SK-N-SH (cell line): Measurements from ENCODE around the gene CYP46A1. TPM values are rescaled to one million over a fixed set of nuclear protein-coding genes. Genes with fewer than 3 reads are reported as not detected.

Experiments used
- CTCF ChIA-PET: fragments of 300-600, 350-600 bp; formaldehyde crosslinking; extraction: SDS; loops from one replicate; lab custom pipeline; 2021; lab: Yijun Ruan, JAX
- POLR2A ChIA-PET: fragments of 350-600 bp; sonication (Branson Sonifier 250); formaldehyde crosslinking; extraction: SDS; loops from one replicate; lab custom pipeline; 2020; ENCODE audit warnings: antibody characterized with exemption, inconsistent platforms; lab: Yijun Ruan, JAX
- DNase-seq: peaks from one replicate; pipeline ENCODE4 v3.0.0; 2012
- H2AFZ ChIP-seq: fragments of 200-600 bp; sonication (generic); 2 replicates; pipeline ENCODE4 v1.8.1; 2016; ENCODE audit warnings: antibody characterized with exemption, mild to moderate bottlenecking, low read depth
- H3F3A ChIP-seq: fragments of 200-600 bp; sonication (generic); replicated peaks from 2 replicates; pipeline ENCODE3; 2016; ENCODE audit warnings: antibody characterized with exemption, mild to moderate bottlenecking; ENCODE audit not compliant: insufficient read depth
- H3K27ac ChIP-seq, 2 experiments: fragments of 200-500 bp in 1 of 2; fragments of 200-600 bp in 1 of 2; sonication (Bioruptor generic) in 1 of 2; sonication (generic), shearing (Covaris generic) in 1 of 2; 2 replicates each; pipeline versions ENCODE4 v1.5.1 to v1.6.1; 2014 to 2016; ENCODE audit warnings: low read depth in 2 of 2, inconsistent platforms in 1 of 2, low read length in 1 of 2, mild to moderate bottlenecking in 1 of 2, mixed read lengths in 1 of 2
- H3K27me3 ChIP-seq: fragments of 200-600 bp; sonication (generic), shearing (Covaris generic); 2 replicates; pipeline ENCODE4 v1.6.1; 2016; ENCODE audit warnings: mixed run types; ENCODE audit not compliant: insufficient read depth
- H3K36me3 ChIP-seq, 2 experiments: fragments of 200-500 bp in 1 of 2; fragments of 200-600 bp in 1 of 2; sonication (Bioruptor generic) in 1 of 2; sonication (generic) in 1 of 2; replicated peaks in 1 of 2; 2 replicates each; pipeline versions ENCODE3 to v1.5.1; 2014 to 2016; ENCODE audit warnings: low read length in 1 of 2, mild to moderate bottlenecking in 1 of 2; ENCODE audit not compliant: insufficient read depth in 2 of 2, control insufficient read depth in 1 of 2
- H3K4me1 ChIP-seq, 2 experiments: fragments of 200-500 bp in 1 of 2; fragments of 200-600 bp in 1 of 2; sonication (Bioruptor generic) in 1 of 2; sonication (generic), shearing (Covaris generic) in 1 of 2; 2 replicates each; pipeline versions ENCODE4 v1.5.1 to v1.6.1; 2014 to 2016; ENCODE audit warnings: low read depth in 1 of 2, low read length in 1 of 2, mixed run types in 1 of 2; ENCODE audit not compliant: insufficient read depth in 2 of 2, control insufficient read depth in 1 of 2
- H3K4me2 ChIP-seq: fragments of 200-600 bp; sonication (generic), shearing (Covaris generic); 2 replicates; pipeline ENCODE4 v1.6.1; 2017; ENCODE audit warnings: mixed run types
- H3K4me3 ChIP-seq, 2 experiments: fragments of 200-500 bp in 1 of 2; fragments of 200-600 bp in 1 of 2; sonication (Bioruptor generic) in 1 of 2; sonication (generic), shearing (Covaris generic) in 1 of 2; 2 replicates each; pipeline versions ENCODE4 v1.5.1 to v1.8.1; 2014 to 2016; ENCODE audit warnings: low read depth in 2 of 2, inconsistent platforms in 1 of 2, low read length in 1 of 2, mild to moderate bottlenecking in 1 of 2, mixed read lengths in 1 of 2, moderate library complexity in 1 of 2
- H3K79me2 ChIP-seq: fragments of 200-600 bp; sonication (generic); 2 replicates; pipeline ENCODE4 v1.8.1; 2017; ENCODE audit warnings: mild to moderate bottlenecking; ENCODE audit not compliant: insufficient read depth
- H3K9ac ChIP-seq: fragments of 200-600 bp; sonication (generic); 2 replicates; pipeline ENCODE4 v1.6.1; 2017; ENCODE audit warnings: mixed run types
- H3K9me2 ChIP-seq: fragments of 200-600 bp; sonication (generic); 2 replicates; pipeline ENCODE4 v1.6.1; 2017; ENCODE audit warnings: mixed run types
- H3K9me3 ChIP-seq: fragments of 200-600 bp; sonication (generic); 2 replicates; pipeline ENCODE4 v1.6.1; 2017; ENCODE audit warnings: mixed run types, mild to moderate bottlenecking, moderate library complexity
- H4K20me1 ChIP-seq: fragments of 200-600 bp; sonication (generic); 2 replicates; pipeline ENCODE4 v1.6.1; 2017; ENCODE audit warnings: mild to moderate bottlenecking, mixed run types; ENCODE audit not compliant: insufficient read depth
- CHD2 ChIP-seq: fragments of 150-350 bp; IDR thresholded peaks from 2 replicates; pipeline ENCODE4 v1.6.1; 2018; ENCODE audit warnings: low read length; ENCODE audit not compliant: partially characterized antibody
- CTCF ChIP-seq: fragments of 200-600 bp; sonication (generic); IDR thresholded peaks from 2 replicates; pipeline ENCODE4 v1.6.1; 2017; ENCODE audit warnings: antibody characterized with exemption, mild to moderate bottlenecking, moderate library complexity
- EZH2phosphoT487 ChIP-seq: fragments of 200-600 bp; sonication (generic); IDR thresholded peaks from 2 replicates; pipeline ENCODE4 v1.6.1; 2017; ENCODE audit warnings: low read depth, mixed run types, mild to moderate bottlenecking, antibody characterized with exemption, moderate library complexity, borderline replicate concordance
- FOSL2 ChIP-seq: IDR thresholded peaks from 2 replicates; pipeline ENCODE4 v1.4.0; 2012; ENCODE audit warnings: low read depth, mild to moderate bottlenecking, moderate library complexity, borderline replicate concordance
- GABPA ChIP-seq: IDR thresholded peaks from 2 replicates; pipeline ENCODE4 v1.4.0; 2012; ENCODE audit warnings: low read depth, mild to moderate bottlenecking
- JUND ChIP-seq: IDR thresholded peaks from 2 replicates; pipeline ENCODE4 v1.4.0; 2012
- MXI1 ChIP-seq: IDR thresholded peaks from 2 replicates; pipeline ENCODE4 v1.6.1; 2012; ENCODE audit warnings: mild to moderate bottlenecking, low read depth, low read length, improper control_type of control experiment
- NRF1 ChIP-seq: IDR thresholded peaks from 2 replicates; pipeline ENCODE4 v1.6.1; 2012; ENCODE audit warnings: low read depth, mild to moderate bottlenecking, low read length
- RAD21 ChIP-seq: IDR thresholded peaks from 2 replicates; pipeline ENCODE4 v1.6.1; 2012; ENCODE audit warnings: mild to moderate bottlenecking, low read length
- RCOR1 ChIP-seq: fragments of 150-350 bp; IDR thresholded peaks from 2 replicates; pipeline ENCODE4 v1.6.1; 2017; ENCODE audit warnings: antibody characterized with exemption, low read length
- REST ChIP-seq: IDR thresholded peaks from 2 replicates; pipeline ENCODE4 v1.6.1; 2012; ENCODE audit warnings: mild to moderate bottlenecking, low read depth, low read length, moderate library complexity
- SMC3 ChIP-seq: IDR thresholded peaks from 2 replicates; pipeline ENCODE4 v1.6.1; 2012; ENCODE audit warnings: low read depth, low read length, improper control_type of control experiment
- TCF12 ChIP-seq: IDR thresholded peaks from 2 replicates; pipeline ENCODE4 v1.4.0; 2012
- YY1 ChIP-seq: IDR thresholded peaks from 2 replicates; pipeline ENCODE4 v1.4.0; 2012; ENCODE audit warnings: low read depth, mild to moderate bottlenecking
- WGBS: methylation state at CpG from one replicate; pipeline ENCODE4 v1.1.6; 2017; ENCODE audit warnings: low lambda C conversion rate; 5-methylcytosine and 5-hydroxymethylcytosine counted together
- polyA plus RNA-seq, 3 experiments: library from polyadenylated mRNA; depleted of rRNA; stranded (reverse); fragments of >200 nt; gene quantifications; 2 replicates each; pipeline ENCODE4 v1.2.3, GENCODE V29; 2012
- TF ChIP-seq, protein P1 (sequence below): IDR thresholded peaks from 2 replicates; pipeline ENCODE4; 2012

Gene CYP46A1
- polyA plus RNA-seq, 1 of the 3 experiments (the other 2 are of a cell fraction), result 0.30 TPM

- CTCF ChIA-PET, result interaction anchor here (0.6 to 11.2 kb wide), 55 partner anchors 8 to 1703 kb away, joined by 3 to 136 read pairs (median 5); partner anchors contain the start of genes CYP46A1 and EML1
- Histone ChIP-seq H3K9me2 (no peaks in the 10 kb centered on the region), H3K9ac (peak overlapping the region; percentile 36; the same call in 1 of the 2 replicates), H3K79me2 (no peaks in the 10 kb centered on the region), H3F3A (no peaks in the 10 kb centered on the region), H4K20me1 (no peaks in the 10 kb centered on the region), H3K27me3 (no peaks in the 10 kb centered on the region), H3K9me3 (no peaks in the 10 kb centered on the region), H3K27ac (no peak overlapping the region), H3K4me2 (peak overlapping the region; percentile 63; the same call in 1 of the 2 replicates), H3K36me3 (no peaks in the 10 kb centered on the region), H2AFZ (peak overlapping the region; percentile 84; the same call in 1 of the 2 replicates), H3K4me3 (peak overlapping the region; percentile 46 to 63), H3K4me1 (peaks cover 0 to 10% of the 10 kb centered on the region in 2 experiments; a peak in 1 of 4 replicates)
- WGBS, result 21% methylated on average over 22 of the region's 75 CpGs
- DNase-seq, result peak; percentile 97
- TF ChIP-seq REST (no peak), CTCF (peak; percentile 84), RCOR1 (0 out of 2 replicates have a peak, but pooled peaks have one; percentile 32), SMC3 (peak; percentile 93), RAD21 (peak; percentile 79), NRF1 (0 out of 2 replicates have a peak, but pooled peaks have one; percentile 22)
- POLR2A ChIA-PET, result interaction anchor here (1.1 kb wide), 1 partner anchor 21 kb away, joined by 3 read pairs; no protein-coding TSS in a partner anchor
Measured at GRCh38 chr14:99729991-99730875, 46.1 kb downstream of the CYP46A1 start.

DNA sequence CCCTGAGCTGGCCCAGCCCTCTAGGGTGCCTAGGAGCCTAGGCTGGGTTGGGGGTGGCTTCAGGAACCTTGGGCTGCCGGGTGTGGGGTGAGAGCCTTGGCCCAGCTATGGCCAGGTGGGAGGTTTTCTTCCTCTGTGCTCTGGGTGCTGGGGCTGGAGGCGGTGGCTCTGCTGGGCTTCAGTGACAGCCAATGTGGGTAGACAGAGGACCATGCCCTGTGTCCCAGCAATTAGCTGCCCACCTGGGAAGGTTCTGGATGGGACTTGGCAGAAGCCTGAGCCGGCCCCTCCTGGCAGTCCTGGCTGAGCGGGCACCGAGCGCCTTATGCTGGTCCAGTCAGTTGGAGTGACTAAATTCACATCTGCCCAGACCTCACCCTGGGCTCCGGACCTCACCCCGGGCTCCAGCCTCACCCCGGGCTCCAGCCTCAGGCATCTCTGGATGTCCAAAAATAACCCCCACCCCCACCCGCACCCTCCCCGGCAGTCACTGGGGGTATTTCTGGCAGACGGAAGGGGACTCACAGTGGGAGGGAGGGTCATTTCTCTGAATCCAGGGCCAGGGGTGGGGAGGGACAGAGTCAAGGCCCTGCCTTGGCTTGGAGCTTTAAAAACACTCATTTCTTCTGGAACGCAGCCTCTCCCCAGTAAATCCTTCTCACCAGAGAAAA lies 46.9 kb downstream of the CYP46A1 start:
- Histone ChIP-seq H3K27ac (no peak overlapping the region), H3K4me1 (peaks cover 0 to 10% of the 10 kb centered on the region in 2 experiments; a peak in 1 of 4 replicates), H3K9me2 (no peaks in the 10 kb centered on the region), H3K4me2 (no peak overlapping the region), H2AFZ (no peak overlapping the region), H3K36me3 (no peaks in the 10 kb centered on the region), H4K20me1 (no peaks in the 10 kb centered on the region), H3K4me3 (no peak overlapping the region), H3F3A (no peaks in the 10 kb centered on the region), H3K9me3 (no peaks in the 10 kb centered on the region), H3K79me2 (no peaks in the 10 kb centered on the region), H3K9ac (no peak overlapping the region), H3K27me3 (no peaks in the 10 kb centered on the region)
- POLR2A ChIA-PET, result interaction anchor here (1.1 kb wide), 1 partner anchor 22 kb away, joined by 3 read pairs; no protein-coding TSS in a partner anchor
- no peak for DNase-seq
- WGBS, result 96% methylated on average over 8 of the region's 13 CpGs
- CTCF ChIA-PET, result interaction anchor here (0.8 to 11.2 kb wide), 29 partner anchors 9 to 209 kb away, joined by 3 to 136 read pairs (median 8); partner anchors contain the start of genes CYP46A1 and EML1
- no peak for TF ChIP-seq YY1
- no peak for TF ChIP-seq FOSL2
- TF ChIP-seq, protein P1, sequence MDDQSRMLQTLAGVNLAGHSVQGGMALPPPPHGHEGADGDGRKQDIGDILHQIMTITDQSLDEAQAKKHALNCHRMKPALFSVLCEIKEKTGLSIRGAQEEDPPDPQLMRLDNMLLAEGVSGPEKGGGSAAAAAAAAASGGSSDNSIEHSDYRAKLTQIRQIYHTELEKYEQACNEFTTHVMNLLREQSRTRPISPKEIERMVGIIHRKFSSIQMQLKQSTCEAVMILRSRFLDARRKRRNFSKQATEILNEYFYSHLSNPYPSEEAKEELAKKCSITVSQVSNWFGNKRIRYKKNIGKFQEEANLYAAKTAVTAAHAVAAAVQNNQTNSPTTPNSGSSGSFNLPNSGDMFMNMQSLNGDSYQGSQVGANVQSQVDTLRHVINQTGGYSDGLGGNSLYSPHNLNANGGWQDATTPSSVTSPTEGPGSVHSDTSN, result no peak
- TF ChIP-seq TCF12, result no peak
- no peak for TF ChIP-seq JUND
- no peak for TF ChIP-seq CHD2
- no peak for TF ChIP-seq GABPA
- TF ChIP-seq CTCF, result no peak
- no peak for TF ChIP-seq MXI1
- no peak for TF ChIP-seq EZH2phosphoT487
